ENCODE measurements around the gene MET.

DNA sequence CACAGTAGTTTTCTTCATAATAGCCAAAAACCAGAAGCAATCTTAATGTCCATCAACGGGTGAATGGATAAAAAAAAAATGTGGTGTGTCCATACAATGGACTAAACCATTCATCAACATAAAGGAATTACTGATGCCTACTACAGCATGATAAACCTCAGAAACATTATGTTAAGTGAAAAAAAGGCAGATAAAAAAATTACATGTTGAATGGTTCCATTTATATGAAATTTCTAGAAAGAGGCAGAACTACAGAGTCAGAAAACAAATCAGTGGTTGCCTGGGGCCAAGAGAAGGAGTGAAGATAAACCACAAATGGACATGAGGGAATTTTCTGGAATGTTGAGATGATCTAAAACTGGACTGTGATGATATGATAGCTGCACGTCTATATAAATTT is 115.9 kb downstream of the MET start:
- no peak for TF ChIP-seq ZNF274 (IDR thresholded peaks at IDR 0.05; ENCODE audit: low read depth, low read length)
- TF ChIP-seq YY1 (IDR thresholded peaks at IDR 0.05; ENCODE audit: insufficient read depth, insufficient read length): no peak

Data from NT2/D1 (cell line).